Right cardiac atrium (tissue), 5 donors: ENCODE results near the gene SHMT1. TPM values are rescaled to one million over a fixed set of nuclear protein-coding genes. Genes with fewer than 3 reads are reported as not detected.
A peak's percentile ranks its signal among the peaks of the same experiment; 100 is the strongest.

Experiments used
- ATAC-seq, 2 donors: fragments of 200-7000 bp; cut with Tn5 transposase; one replicate each; pipeline versions ENCODE4 v1.8.0 to v1.9.1; 2020; ENCODE audit warnings: moderate library complexity in 2 of 2, mild to moderate bottlenecking in 1 of 2
- DNase-seq, 3 donors: peaks; one replicate each; pipeline ENCODE4 v3.0.0-alpha.2; 2020
- H3K27ac ChIP-seq: one replicate; pipeline ENCODE4 v1.5.1; 2013; ENCODE audit warnings: mild to moderate bottlenecking, low read length, control low read depth, moderate library complexity
- H3K27me3 ChIP-seq: one replicate; pipeline ENCODE4 v1.6.1; 2013; ENCODE audit not compliant: control insufficient read depth, insufficient read depth
- H3K4me1 ChIP-seq: one replicate; pipeline ENCODE4 v1.6.1; 2013; ENCODE audit warnings: low read length; ENCODE audit not compliant: control insufficient read depth, insufficient read depth
- H3K4me3 ChIP-seq: one replicate; pipeline ENCODE4 v1.5.1; 2013; ENCODE audit warnings: low read length, control low read depth
- H3K9me3 ChIP-seq: one replicate; pipeline ENCODE4 v1.6.1; 2013; ENCODE audit warnings: low read length; ENCODE audit not compliant: control insufficient read depth
- WGBS: extraction: QIAGEN DNeasy Blood & Tissue Kit; methylation state at CpG from one replicate; pipeline ENCODE4 v1.1.7; 2013; 5-methylcytosine and 5-hydroxymethylcytosine counted together
- intact Hi-C, 4 donors: fragments of 100-400 bp; cut with DNase I; formaldehyde crosslinking; loops; one replicate each; pipeline versions ENCODE4 v1.11.0 to v1.14.0; 2022 to 2023
- polyA plus RNA-seq: library from polyadenylated mRNA; stranded (reverse); fragments of 200-250 nt; gene quantifications from one replicate; pipeline ENCODE4 v1.2.3, GENCODE V29; 2013
- total RNA-seq, 4 donors: library from RNA; stranded (reverse); fragmentation: NEBNext Ultra II Directional; extraction: Animal tissue kit (Norgen Biotek cat#: 25700); gene quantifications; one replicate each; pipeline ENCODE4 v1.2.1, GENCODE V29; 2021
- donor health status: healthy with polysubstance abuse.
- donor health status: DM: no; HTN: yes; CAD: no.
- donor health status: DM: no; HTN: no; CAD: no.
- donor health status: DM: no; HTN: yes; CAD: no; lungs with severe emphysema.
- donor health status: DM: yes; HTN: yes; CAD: no.

Gene SHMT1
- total and polyA plus RNA-seq, 5 donors, result 6.4 to 9.9 (median 8.3) TPM

DNA sequence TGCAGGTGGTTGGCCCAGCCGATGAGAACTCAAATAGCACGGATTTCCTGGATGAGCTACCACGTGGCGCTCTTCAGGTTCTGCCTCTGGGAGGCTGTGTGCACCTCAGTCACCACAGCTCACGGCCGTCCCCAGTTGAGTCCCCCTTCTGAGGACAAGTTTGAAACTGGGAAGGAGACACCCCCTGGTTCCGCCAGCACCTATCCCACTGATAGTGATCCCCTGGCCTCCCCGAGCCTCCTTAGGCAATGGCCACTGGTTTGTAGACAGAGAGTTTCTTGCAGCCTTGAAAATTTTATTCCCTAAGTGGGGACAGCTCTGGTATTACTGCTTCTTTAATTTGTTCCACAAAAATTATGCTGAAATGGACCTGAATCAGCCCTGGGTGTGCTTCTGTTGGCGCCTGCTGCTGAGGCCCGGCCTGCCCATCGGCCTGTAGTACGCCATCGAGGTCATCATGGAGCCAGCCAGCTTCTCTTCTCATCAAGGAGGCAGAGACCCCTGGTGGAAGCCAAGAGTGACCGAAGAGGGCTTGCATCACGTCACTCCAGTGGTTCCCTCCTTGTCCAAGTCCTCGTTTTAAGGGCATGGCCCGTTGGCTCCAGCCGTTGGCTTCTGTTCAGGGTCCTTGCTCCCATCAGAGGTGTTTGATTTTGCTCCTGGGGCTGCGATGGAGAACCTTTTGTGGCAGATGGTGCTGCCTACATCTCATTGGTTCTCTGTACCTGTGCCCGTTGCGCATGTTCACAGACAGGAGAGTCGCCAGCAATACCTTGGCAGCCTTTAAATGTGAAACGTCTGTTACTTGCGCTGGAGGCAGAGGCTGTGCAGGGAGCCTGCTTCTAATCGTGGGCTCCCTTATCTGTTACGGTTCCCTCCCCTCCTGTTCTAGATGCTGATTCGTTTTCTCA lies 39.0 kb downstream of the SHMT1 start:
- H3K9me3 ChIP-seq, result no peaks in the 10 kb centered on the region
- H3K27ac ChIP-seq, result no peak overlapping the region
- 81% methylated on average over 27 of the region's 27 CpGs for WGBS
- no peaks in the 10 kb centered on the region for H3K27me3 ChIP-seq
- no peak overlapping the region for H3K4me3 ChIP-seq
- intact Hi-C loops, result no loop called here
- H3K4me1 ChIP-seq, result peaks cover 5% of the 10 kb centered on the region
- DNase-seq (peak in 2 of 3 donors; percentile 73 to 82), ATAC-seq (peak; percentile 42 to 54)

DNA sequence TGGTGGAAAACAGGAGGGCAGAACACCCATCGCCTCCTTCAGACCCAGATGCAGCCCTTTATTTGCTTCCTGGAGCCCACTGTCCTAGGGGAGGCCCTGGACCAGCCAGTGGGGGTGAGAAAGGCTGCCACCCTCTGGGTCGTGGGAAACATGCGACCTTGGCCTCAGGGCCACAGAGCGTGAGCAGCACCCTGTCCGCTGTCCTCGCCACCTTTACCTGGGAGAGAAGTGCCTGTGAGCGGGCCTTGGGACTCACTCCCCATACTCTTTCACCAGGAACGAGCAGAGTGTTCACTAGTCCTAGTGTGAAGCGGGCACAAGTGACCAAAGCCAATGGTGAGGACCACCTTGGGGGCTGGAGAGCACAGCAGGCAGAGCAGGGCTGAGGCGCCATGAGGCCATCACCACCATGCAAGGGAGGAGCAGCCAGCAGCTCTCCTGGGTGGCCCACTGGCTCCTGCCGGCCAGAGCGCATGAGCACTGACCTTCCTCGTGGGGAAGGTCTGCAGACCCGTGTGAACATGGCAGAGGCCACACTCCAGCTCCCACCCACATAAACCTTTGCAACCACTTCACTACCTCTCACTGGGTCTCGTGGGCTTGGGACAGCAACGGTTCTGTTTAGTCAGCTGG lies 39.7 kb downstream of the SHMT1 start:
- intact Hi-C loops, result no loop called here
- Histone ChIP-seq H3K4me3 (no peak overlapping the region), H3K9me3 (no peaks in the 10 kb centered on the region), H3K4me1 (peaks cover 5% of the 10 kb centered on the region), H3K27me3 (no peaks in the 10 kb centered on the region), H3K27ac (no peak overlapping the region)
- WGBS, result 92% methylated on average over 16 of the region's 16 CpGs
- ATAC-seq (no peak), DNase-seq (no peak)

DNA sequence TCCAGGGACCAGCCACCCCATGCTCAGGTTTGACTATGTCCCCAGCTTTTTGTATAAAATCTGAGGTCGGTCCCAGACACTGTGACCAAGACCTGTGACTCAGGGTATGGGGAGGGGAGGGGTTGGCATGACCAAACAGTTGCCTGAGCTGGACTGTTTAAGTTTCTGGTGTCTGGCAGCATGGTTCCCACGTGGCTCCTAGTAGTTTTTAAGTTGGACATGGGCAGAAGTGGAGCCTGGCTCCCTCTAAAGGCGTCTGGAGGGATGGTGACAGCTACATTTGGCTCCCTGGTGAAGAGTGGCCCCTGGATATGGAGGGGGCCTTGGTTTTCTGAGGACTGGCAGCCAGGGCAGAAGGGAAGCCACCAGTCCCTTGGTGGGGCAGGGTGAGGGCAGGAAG lies 40.3 kb downstream of the SHMT1 start:
- intact Hi-C loops, result no loop called here
- no peak for ATAC-seq
- Histone ChIP-seq H3K4me3 (no peak overlapping the region), H3K9me3 (no peaks in the 10 kb centered on the region), H3K27ac (no peak overlapping the region), H3K4me1 (peaks cover 5% of the 10 kb centered on the region), H3K27me3 (no peaks in the 10 kb centered on the region)
- 64% methylated on average over 3 of the region's 3 CpGs for WGBS
- no peak for DNase-seq

DNA sequence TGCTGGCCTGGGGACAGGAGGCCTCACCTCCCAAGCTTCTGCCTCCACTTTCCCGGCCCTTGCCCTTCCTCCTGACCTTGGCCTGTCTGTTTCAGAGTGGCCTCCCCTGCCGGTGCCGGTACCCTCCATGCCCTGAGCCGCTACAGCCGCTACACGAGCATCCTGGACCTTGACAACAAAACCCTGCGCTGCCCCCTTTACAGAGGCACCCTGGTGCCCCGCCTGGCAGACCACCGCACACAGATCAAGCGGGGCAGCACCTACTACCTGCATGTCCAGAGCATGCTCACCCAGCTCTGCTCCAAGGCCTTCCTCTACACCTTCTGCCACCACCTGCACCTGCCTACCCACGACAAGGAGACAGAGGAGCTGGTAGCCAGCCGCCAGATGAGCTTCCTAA lies 40.8 kb downstream of the SHMT1 start:
- DNase-seq (no peak), ATAC-seq (no peak)
- no peak overlapping the region for H3K4me3 ChIP-seq
- no peaks in the 10 kb centered on the region for H3K9me3 ChIP-seq
- peaks cover 8% of the 10 kb centered on the region for H3K4me1 ChIP-seq
- intact Hi-C loops, result no loop called here
- no peaks in the 10 kb centered on the region for H3K27me3 ChIP-seq
- WGBS, result 92% methylated on average over 12 of the region's 12 CpGs
- H3K27ac ChIP-seq, result no peak overlapping the region

DNA sequence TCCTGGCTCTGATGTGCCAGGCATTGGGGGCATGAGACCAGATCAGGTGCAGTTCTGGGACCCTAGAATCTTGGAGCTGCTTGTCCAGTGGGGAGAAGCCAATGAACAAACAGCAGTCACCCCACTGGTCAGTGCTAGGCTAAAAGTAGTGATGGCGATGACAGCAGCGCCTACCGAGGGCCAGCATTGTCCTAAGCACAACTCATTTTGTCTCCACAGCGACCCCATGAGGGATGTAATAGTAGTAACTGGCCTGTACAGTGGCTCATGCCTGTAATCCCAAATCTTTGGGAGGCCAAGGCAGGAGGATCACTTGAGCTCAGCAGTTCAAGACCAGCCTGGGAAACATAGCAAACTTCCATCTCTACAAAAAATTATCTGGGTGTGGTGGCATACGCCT lies 42.0 kb downstream of the SHMT1 start:
- no peaks in the 10 kb centered on the region for H3K9me3 ChIP-seq
- DNase-seq (no peak), ATAC-seq (no peak)
- no peak overlapping the region for H3K27ac ChIP-seq
- intact Hi-C loops, result no loop called here
- H3K27me3 ChIP-seq, result no peaks in the 10 kb centered on the region
- WGBS, result 74% methylated on average over 5 of the region's 5 CpGs
- no peak overlapping the region for H3K4me3 ChIP-seq
- peaks cover 10% of the 10 kb centered on the region for H3K4me1 ChIP-seq

DNA sequence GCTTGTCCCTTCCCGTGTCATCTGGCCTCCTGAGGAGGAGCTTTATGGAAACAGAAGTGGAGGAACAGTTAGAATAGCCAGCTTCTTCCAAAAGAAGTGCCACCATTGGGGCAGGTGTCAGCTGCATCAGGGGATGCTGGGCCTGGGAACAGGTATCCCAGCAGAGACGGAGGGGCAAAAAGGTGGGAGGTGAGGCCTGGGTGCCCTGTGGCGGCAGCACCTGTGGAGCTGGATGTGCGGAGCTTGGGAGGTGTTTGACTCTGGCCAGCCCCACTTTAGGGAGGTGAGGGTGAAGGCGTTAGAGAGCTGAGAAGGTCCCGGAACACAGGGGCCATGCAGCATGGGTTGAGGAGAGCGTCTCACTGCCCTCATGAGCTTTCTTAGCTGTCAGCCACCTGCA lies 43.0 kb downstream of the SHMT1 start:
- WGBS, result 81% methylated on average over 7 of the region's 7 CpGs
- DNase-seq (peak in 1 of 3 donors; percentile 55), ATAC-seq (no peak)
- peaks cover 16% of the 10 kb centered on the region for H3K4me1 ChIP-seq
- intact Hi-C loops, result no loop called here
- no peaks in the 10 kb centered on the region for H3K27me3 ChIP-seq
- H3K9me3 ChIP-seq, result no peaks in the 10 kb centered on the region
- H3K27ac ChIP-seq, result no peak overlapping the region
- no peak overlapping the region for H3K4me3 ChIP-seq

DNA sequence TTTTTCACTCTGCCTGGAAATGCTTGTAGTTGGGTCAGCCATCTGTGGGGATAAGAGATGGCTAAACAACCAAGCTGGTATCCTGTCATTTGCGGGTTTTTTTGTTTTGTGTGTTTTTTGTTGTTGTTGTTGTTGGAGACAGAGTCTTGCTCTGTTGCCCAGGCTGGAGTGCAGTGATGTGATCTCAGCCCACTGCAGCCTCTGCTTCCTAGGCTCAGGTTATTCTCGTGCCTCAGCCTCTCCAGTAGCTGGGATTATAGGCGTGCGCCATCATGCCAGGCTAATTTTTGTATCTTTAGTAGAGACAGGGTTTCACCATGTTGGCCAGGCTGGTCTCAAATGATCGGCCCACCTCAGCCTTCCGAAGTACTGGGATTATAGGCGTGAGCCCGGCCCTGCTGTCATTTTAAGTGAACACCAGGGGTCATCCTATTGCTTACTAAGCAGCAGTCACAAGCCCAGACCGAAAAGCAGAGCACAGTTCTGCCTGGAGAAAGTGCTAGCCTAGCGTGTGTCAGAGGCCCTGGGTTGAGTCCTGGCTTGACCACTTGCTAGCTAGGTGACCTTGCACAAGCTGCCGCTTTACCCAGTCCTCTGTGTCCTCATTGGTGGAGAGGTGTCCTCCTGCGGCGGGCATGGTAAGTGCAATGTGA lies 43.6 kb downstream of the SHMT1 start:
- no peak overlapping the region for H3K4me3 ChIP-seq
- intact Hi-C loops, result loop anchor here in 1 of 4 donors (10.0 kb wide), 1 partner anchor 105 kb away; no protein-coding TSS in a partner anchor
- no peaks in the 10 kb centered on the region for H3K9me3 ChIP-seq
- DNase-seq (no peak), ATAC-seq (no peak)
- no peaks in the 10 kb centered on the region for H3K27me3 ChIP-seq
- 59% methylated on average over 13 of the region's 13 CpGs for WGBS
- H3K4me1 ChIP-seq, result peaks cover 16% of the 10 kb centered on the region
- H3K27ac ChIP-seq, result no peak overlapping the region

DNA sequence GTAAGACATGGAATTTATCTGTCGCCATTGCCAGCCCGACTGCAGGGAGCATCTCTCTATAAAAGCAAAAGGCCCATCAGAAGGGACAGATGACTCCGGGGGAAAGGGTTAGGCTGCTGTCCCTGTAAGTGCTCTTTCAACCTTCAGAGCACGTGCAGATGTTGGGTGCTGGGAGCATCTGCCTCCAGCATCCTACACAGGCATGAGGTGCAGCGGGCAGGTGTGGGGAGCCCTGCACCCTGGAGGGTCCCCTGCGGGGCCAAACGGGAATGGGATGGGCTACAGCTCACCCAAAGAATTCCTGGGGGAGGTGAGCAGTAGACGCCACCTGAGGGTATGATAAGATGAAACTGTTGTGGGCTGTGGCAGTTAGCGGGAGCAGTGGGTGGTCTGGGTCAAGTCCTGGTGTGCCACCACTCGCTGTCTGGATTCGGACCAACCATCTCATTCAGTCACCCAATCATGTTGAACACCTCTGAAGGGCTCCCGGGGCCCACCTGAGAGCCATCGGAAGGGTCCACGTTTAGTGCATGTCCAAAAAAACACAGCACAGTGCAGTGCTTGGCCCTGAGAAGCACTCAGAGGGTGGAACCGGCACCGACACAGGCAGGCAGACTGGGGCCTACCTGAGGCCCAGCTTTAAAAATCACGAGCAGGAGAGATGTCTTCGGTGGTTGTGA lies 44.4 kb downstream of the SHMT1 start:
- Histone ChIP-seq H3K4me3 (no peak overlapping the region), H3K4me1 (peaks cover 17% of the 10 kb centered on the region), H3K9me3 (no peaks in the 10 kb centered on the region), H3K27ac (no peak overlapping the region), H3K27me3 (no peaks in the 10 kb centered on the region)
- ATAC-seq (no peak), DNase-seq (no peak)
- intact Hi-C loops, result loop anchor here in 1 of 4 donors (10.0 kb wide), 1 partner anchor 104 kb away; no protein-coding TSS in a partner anchor
- 79% methylated on average over 18 of the region's 18 CpGs for WGBS

DNA sequence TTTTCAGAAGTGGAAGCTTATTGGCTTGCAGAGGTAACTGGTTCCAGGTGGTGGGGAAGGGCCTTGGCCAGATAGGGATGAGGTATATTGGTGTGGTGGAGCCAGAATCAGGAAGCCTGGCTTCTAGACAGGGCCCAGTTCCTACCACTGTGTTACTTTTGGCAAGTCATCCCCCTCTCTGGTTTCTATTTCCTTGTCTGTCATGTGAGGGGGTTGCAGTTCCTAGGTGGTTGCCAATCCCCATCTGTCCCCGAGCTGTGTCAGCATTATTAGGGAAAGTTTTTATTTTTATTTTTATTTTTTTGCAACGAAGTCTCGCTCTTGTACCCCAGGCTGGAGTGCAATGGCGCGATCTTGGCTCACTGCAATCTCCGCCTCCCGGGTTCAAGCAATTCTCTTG lies 45.2 kb downstream of the SHMT1 start:
- H3K4me1 ChIP-seq, result peaks cover 18% of the 10 kb centered on the region
- H3K27me3 ChIP-seq, result no peaks in the 10 kb centered on the region
- no peaks in the 10 kb centered on the region for H3K9me3 ChIP-seq
- WGBS, result 82% methylated on average over 7 of the region's 7 CpGs
- ATAC-seq, result no peak
- intact Hi-C loops, result loop anchor here in 1 of 4 donors (10.0 kb wide), 1 partner anchor 103 kb away; no protein-coding TSS in a partner anchor
- no peak for DNase-seq
- no peak overlapping the region for H3K27ac ChIP-seq
- no peak overlapping the region for H3K4me3 ChIP-seq

DNA sequence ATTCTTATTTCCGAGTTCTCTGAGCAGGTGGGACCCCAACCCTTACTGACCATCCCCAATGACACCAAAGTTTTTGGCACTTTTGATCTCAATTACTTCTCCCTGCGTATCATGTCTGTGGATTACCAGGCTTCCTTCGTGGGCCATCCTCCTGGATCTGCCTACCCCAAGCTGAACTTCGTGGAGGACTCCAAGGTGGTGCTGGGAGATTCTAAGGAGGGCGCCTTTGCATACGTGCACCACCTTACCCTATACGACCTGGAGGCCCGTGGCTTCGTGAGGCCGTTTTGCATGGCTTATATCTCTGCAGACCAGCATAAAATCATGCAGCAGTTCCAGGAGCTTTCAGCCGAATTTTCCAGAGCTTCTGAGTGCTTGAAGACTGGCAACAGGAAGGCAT lies 47.4 kb downstream of the SHMT1 start:
- H3K27me3 ChIP-seq, result no peaks in the 10 kb centered on the region
- DNase-seq, result no peak
- H3K9me3 ChIP-seq, result no peaks in the 10 kb centered on the region
- ATAC-seq, result no peak
- H3K4me1 ChIP-seq, result peaks cover 18% of the 10 kb centered on the region
- intact Hi-C loops, result loop anchor here in 1 of 4 donors (10.0 kb wide), 1 partner anchor 101 kb away; no protein-coding TSS in a partner anchor
- 69% methylated on average over 11 of the region's 11 CpGs for WGBS
- H3K4me3 ChIP-seq, result peak overlapping the region; percentile 73
- peak overlapping the region; percentile 8 for H3K27ac ChIP-seq
